OCI-LY3 (cell line): ENCODE data around the gene ORAI3.

Experiments
- H2AFZ ChIP-seq: fragments of 200-600, 300-600 bp; shearing (Covaris generic); 2 replicates; pipeline ENCODE4 v1.6.0; 2014; ENCODE audit warnings: antibody characterized with exemption, low read depth, low read length
- H3K27ac ChIP-seq: fragments of 200-600, 300-600 bp; sonication (generic); 2 replicates; pipeline ENCODE4 v1.5.1; 2014; ENCODE audit warnings: mild to moderate bottlenecking, low read length, moderate library complexity, mixed read lengths
- H3K27me3 ChIP-seq: fragments of 200-600, 300-600 bp; sonication (generic); 2 replicates; pipeline ENCODE4 v1.6.1; 2014; ENCODE audit warnings: low read depth, low read length, mixed read lengths
- H3K36me3 ChIP-seq: fragments of 200-600, 300-600 bp; sonication (generic); replicated peaks from 2 replicates; pipeline ENCODE3; 2014; ENCODE audit warnings: low read depth, low read length, mixed read lengths
- H3K4me1 ChIP-seq: fragments of 300-600, 200-600 bp; sonication (generic); 2 replicates; pipeline ENCODE4 v1.6.1; 2014; ENCODE audit warnings: low read length, mixed read lengths
- H3K4me2 ChIP-seq: fragments of 200-600, 300-600 bp; sonication (generic); 2 replicates; pipeline ENCODE4 v1.6.1; 2014; ENCODE audit warnings: low read length, mixed read lengths
- H3K4me3 ChIP-seq: fragments of 300-600, 200-600 bp; sonication (generic); 2 replicates; pipeline ENCODE4 v1.5.1; 2014; ENCODE audit warnings: antibody characterized with exemption, mild to moderate bottlenecking, low read length, moderate library complexity
- H3K79me2 ChIP-seq: fragments of 300-600, 200-600 bp; shearing (Covaris generic); 2 replicates; pipeline ENCODE4 v1.6.1; 2014; ENCODE audit warnings: mild to moderate bottlenecking, low read length, mixed read lengths
- H3K9ac ChIP-seq: fragments of 300-600, 200-600 bp; shearing (Covaris generic); 2 replicates; pipeline ENCODE4 v1.6.0; 2014; ENCODE audit warnings: mild to moderate bottlenecking, low read length, moderate library complexity
- H3K9me3 ChIP-seq: fragments of 200-600, 300-600 bp; shearing (Covaris generic); 2 replicates; pipeline ENCODE4 v1.6.1; 2014; ENCODE audit warnings: low read length, mixed read lengths; ENCODE audit not compliant: insufficient read depth
- H4K20me1 ChIP-seq: fragments of 200-600, 300-600 bp; sonication (generic); 2 replicates; pipeline ENCODE4 v1.6.1; 2016; ENCODE audit warnings: low read length, mixed read lengths; ENCODE audit not compliant: insufficient read depth
- CTCF ChIP-seq: fragments of 200-600, 300-600 bp; sonication (generic); IDR thresholded peaks from 2 replicates; pipeline ENCODE4 v1.5.1; 2014; ENCODE audit warnings: antibody characterized with exemption, low read length, low read depth
- EZH2phosphoT487 ChIP-seq: fragments of 200-600 bp; shearing (Covaris generic); IDR thresholded peaks from 2 replicates; pipeline ENCODE4 v1.6.1; 2018; ENCODE audit warnings: antibody characterized with exemption, mixed run types, low read depth

The ORAI3 gene

DNA sequence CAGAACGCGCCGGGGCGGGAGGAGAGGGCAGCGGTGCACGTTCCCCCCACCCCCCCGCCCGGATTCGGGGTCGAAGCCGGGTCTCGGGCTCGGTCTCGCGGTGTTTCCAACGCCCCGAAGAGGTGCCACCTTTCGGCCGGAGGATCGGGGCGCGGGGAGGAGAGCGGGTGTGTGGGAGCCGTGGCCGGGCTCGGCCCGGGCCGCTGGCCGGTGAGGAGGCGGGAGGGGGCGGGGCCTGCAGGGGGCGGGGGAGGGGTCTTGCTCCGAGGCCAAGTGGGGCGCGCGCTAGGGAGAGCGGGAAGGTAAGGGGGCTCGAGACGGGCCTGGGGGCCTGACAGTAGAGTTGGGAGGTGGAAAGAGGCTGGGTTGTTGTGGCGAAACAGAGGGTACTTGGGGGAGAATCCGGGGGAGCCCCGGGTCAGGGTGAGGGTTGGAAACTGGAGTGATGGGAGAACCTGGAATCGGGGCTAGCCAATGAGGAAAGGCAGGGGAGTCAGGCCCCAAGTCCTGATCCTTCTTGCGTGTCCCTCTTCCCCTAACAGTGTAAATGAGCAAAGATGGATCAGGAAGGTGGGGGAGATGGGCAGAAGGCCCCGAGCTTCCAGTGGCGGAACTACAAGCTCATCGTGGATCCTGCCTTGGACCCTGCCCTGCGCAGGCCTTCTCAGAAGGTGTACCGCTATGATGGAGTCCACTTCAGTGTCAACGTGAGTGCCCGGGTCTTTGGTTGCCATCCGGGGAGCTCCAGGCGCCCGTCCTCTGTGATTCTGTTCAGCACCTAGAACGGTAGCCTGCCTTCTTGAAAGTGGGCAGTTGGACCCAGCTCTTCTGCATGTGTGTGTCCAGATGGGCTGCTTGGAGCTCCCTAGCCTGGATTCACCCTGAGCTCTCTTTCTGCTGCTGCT, 9.6 kb downstream of the ORAI3 start:
- peak overlapping the region; percentile 41; the same call in 1 of the 2 replicates for H3K27ac ChIP-seq
- peak overlapping the region; percentile 96 for H3K4me3 ChIP-seq
- H2AFZ ChIP-seq: no peak overlapping the region
- H3K9me3 ChIP-seq: no peaks in the 10 kb centered on the region
- peak overlapping the region; percentile 99 for H3K4me2 ChIP-seq
- H3K4me1 ChIP-seq: peaks cover 16% of the 10 kb centered on the region
- H3K36me3 ChIP-seq: peaks cover 33% of the 10 kb centered on the region
- no peaks in the 10 kb centered on the region for H3K27me3 ChIP-seq
- H4K20me1 ChIP-seq: peaks cover 7% of the 10 kb centered on the region; the same call in 1 of the 2 replicates
- no peak for TF ChIP-seq CTCF
- no peak for TF ChIP-seq EZH2phosphoT487
- peaks cover 28% of the 10 kb centered on the region for H3K79me2 ChIP-seq
- H3K9ac ChIP-seq: peak overlapping the region; percentile 100

DNA sequence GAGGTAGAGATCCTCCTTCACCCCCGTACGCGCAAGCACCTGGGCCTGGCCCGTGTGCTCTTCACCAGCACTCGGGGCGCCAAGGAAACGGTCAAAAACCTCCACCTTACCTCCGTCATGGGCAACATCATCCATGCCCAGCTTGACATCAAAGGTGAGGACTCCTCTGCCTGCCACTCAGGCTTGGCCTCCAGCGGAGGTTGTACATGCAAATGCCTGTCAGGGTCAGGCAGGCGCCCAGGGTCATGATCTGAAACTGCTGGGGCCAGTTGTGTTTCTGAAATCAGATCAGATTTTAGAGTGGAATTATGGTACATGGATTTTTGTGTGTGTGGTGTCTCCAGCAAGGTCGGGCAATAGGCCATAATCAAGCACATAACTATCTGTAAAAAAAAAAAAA, 12.5 kb downstream of the ORAI3 start:
- no peaks in the 10 kb centered on the region for H3K27me3 ChIP-seq
- H3K4me2 ChIP-seq: no peak overlapping the region
- no peak overlapping the region for H3K9ac ChIP-seq
- H4K20me1 ChIP-seq: peaks cover 7% of the 10 kb centered on the region; the same call in 1 of the 2 replicates
- no peak overlapping the region for H3K4me3 ChIP-seq
- H3K27ac ChIP-seq: no peak overlapping the region
- no peaks in the 10 kb centered on the region for H3K9me3 ChIP-seq
- no peak overlapping the region for H2AFZ ChIP-seq
- TF ChIP-seq EZH2phosphoT487: no peak
- TF ChIP-seq CTCF: no peak
- H3K36me3 ChIP-seq: peaks cover 52% of the 10 kb centered on the region
- H3K79me2 ChIP-seq: peaks cover 26% of the 10 kb centered on the region
- H3K4me1 ChIP-seq: peaks cover 9% of the 10 kb centered on the region

DNA sequence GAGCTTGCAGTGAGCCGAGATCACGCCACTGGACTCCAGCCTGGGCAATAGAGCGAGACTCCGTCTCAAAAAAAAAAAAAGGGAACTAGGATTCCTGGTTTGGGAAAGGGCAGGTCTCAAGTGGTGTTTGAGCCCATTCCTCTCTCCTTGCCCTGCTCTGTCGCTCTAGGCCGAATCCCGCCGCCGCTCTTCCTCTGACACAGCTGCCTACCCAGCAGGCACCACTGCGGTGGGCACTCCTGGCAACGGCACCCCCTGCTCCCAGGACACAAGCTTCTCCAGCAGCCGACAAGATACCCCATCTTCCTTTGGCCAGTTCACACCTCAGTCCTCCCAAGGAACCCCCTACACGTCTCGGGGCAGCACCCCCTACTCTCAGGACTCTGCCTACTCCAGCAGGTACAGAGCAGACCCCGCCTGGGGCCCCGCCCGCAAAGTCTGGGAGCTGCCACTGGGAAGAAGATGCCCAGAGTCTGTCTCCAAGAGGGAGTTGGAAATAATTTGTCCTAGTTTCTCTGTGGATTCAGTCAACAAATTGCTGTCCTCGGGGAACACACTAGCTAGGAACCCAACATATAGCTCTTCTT, 15.2 kb downstream of the ORAI3 start:
- no peaks in the 10 kb centered on the region for H3K9me3 ChIP-seq
- no peak overlapping the region for H3K4me2 ChIP-seq
- H3K27ac ChIP-seq: no peak overlapping the region
- no peak overlapping the region for H3K4me3 ChIP-seq
- H3K36me3 ChIP-seq: peaks cover 65% of the 10 kb centered on the region
- H3K4me1 ChIP-seq: peaks cover under 1% of the 10 kb centered on the region
- no peaks in the 10 kb centered on the region for H3K27me3 ChIP-seq
- H4K20me1 ChIP-seq: no peaks in the 10 kb centered on the region
- H2AFZ ChIP-seq: no peak overlapping the region
- TF ChIP-seq EZH2phosphoT487 (no peak), CTCF (no peak)
- H3K79me2 ChIP-seq: peaks cover 14% of the 10 kb centered on the region
- no peak overlapping the region for H3K9ac ChIP-seq

DNA sequence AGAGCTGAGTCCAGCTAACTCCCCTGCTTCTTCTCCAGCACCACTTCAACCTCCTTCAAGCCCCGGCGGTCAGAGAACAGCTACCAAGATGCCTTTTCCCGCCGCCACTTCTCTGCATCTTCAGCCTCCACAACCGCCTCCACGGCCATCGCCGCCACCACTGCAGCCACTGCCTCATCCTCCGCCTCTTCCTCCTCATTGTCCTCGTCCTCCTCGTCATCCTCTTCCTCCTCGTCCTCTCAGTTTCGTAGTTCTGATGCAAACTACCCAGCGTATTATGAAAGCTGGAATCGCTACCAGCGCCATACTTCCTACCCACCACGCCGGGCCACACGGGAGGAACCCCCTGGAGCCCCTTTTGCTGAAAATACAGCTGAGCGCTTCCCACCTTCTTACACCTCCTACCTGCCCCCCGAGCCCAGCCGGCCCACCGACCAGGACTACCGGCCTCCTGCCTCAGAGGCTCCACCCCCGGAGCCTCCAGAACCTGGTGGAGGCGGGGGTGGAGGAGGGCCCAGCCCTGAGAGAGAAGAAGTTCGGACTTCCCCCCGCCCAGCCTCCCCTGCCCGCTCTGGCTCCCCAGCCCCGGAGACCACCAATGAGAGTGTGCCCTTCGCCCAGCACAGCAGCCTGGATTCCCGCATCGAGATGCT, 15.8 kb downstream of the ORAI3 start:
- no peak overlapping the region for H3K4me3 ChIP-seq
- no peaks in the 10 kb centered on the region for H4K20me1 ChIP-seq
- no peak overlapping the region for H2AFZ ChIP-seq
- no peak overlapping the region for H3K9ac ChIP-seq
- no peaks in the 10 kb centered on the region for H3K27me3 ChIP-seq
- H3K4me1 ChIP-seq: no peaks in the 10 kb centered on the region
- no peak overlapping the region for H3K4me2 ChIP-seq
- TF ChIP-seq CTCF (no peak), EZH2phosphoT487 (no peak)
- no peak overlapping the region for H3K27ac ChIP-seq
- H3K9me3 ChIP-seq: no peaks in the 10 kb centered on the region
- H3K79me2 ChIP-seq: peaks cover 7% of the 10 kb centered on the region
- H3K36me3 ChIP-seq: peaks cover 66% of the 10 kb centered on the region
